Peyer's patch (tissue), 4 donors: ENCODE results near the gene C15orf39.

ENCODE experiments used
- POLR2A ChIP-seq, 2 donors: fragments of 450-650 bp; IDR thresholded peaks; one replicate each; pipeline ENCODE4 v1.5.1; 2017; ENCODE audit warnings: antibody characterized with exemption in 2 of 2, mild to moderate bottlenecking in 2 of 2, moderate library complexity in 2 of 2
- TF ChIP-seq, protein P1 (sequence below), 6 experiments: fragments of 450-650 bp in 4 of 6; fragments of 200-600 bp in 2 of 6; sonication (generic) in 1 of 6; IDR thresholded peaks; one replicate each; pipeline ENCODE4 v1.5.1; 2017 to 2019; ENCODE audit warnings: antibody characterized with exemption in 6 of 6, mild to moderate bottlenecking in 3 of 6, moderate library complexity in 1 of 6

- TF ChIP-seq, protein P1, sequence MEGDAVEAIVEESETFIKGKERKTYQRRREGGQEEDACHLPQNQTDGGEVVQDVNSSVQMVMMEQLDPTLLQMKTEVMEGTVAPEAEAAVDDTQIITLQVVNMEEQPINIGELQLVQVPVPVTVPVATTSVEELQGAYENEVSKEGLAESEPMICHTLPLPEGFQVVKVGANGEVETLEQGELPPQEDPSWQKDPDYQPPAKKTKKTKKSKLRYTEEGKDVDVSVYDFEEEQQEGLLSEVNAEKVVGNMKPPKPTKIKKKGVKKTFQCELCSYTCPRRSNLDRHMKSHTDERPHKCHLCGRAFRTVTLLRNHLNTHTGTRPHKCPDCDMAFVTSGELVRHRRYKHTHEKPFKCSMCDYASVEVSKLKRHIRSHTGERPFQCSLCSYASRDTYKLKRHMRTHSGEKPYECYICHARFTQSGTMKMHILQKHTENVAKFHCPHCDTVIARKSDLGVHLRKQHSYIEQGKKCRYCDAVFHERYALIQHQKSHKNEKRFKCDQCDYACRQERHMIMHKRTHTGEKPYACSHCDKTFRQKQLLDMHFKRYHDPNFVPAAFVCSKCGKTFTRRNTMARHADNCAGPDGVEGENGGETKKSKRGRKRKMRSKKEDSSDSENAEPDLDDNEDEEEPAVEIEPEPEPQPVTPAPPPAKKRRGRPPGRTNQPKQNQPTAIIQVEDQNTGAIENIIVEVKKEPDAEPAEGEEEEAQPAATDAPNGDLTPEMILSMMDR (IDR thresholded peaks at IDR 0.05), result no peak
- TF ChIP-seq POLR2A (IDR thresholded peaks at IDR 0.05), result no peak
Observed at GRCh38 chr15:75195766-75196241, 5.9 kb upstream of the C15orf39 start.
